Central memory CD8-positive, alpha-beta T cell (primary cell): ENCODE data around the gene CNTNAP2.

ENCODE experiments used
- ATAC-seq: fragments of 150-1000 bp; cut with Tn5 transposase; replicated peaks from 2 replicates; pipeline ENCODE4 v1.10.0; 2022; ENCODE audit warnings: mild to moderate bottlenecking, moderate FRiP score, moderate number of reproducible peaks; ENCODE audit not compliant: poor library complexity, severe bottlenecking; ENCODE audit errors: extremely low read depth
- DNase-seq, 2 donors: peaks; one replicate each; pipeline ENCODE4 v3.0.0; 2021; ENCODE audit warnings: low spot score in 2 of 2
- H3K27ac Mint-ChIP-seq: one replicate; pipeline ENCODE4 v1.8.0; 2022; ENCODE audit warnings: low read depth, mild to moderate bottlenecking, moderate library complexity, mixed read lengths
- H3K27me3 Mint-ChIP-seq: one replicate; pipeline ENCODE4 v1.8.0; 2022; ENCODE audit warnings: mixed read lengths
- H3K36me3 Mint-ChIP-seq: one replicate; pipeline ENCODE4 v1.8.0; 2022; ENCODE audit warnings: mild to moderate bottlenecking, moderate library complexity, mixed read lengths; ENCODE audit not compliant: insufficient read depth
- H3K4me1 Mint-ChIP-seq: one replicate; pipeline ENCODE4 v1.8.0; 2022; ENCODE audit warnings: mixed read lengths
- H3K4me3 Mint-ChIP-seq: one replicate; pipeline ENCODE4 v1.8.0; 2022; ENCODE audit warnings: mild to moderate bottlenecking, moderate library complexity, mixed read lengths
- H3K9me3 Mint-ChIP-seq: one replicate; pipeline ENCODE4 v1.8.0; 2022; ENCODE audit warnings: mixed read lengths

The CNTNAP2 gene

DNA sequence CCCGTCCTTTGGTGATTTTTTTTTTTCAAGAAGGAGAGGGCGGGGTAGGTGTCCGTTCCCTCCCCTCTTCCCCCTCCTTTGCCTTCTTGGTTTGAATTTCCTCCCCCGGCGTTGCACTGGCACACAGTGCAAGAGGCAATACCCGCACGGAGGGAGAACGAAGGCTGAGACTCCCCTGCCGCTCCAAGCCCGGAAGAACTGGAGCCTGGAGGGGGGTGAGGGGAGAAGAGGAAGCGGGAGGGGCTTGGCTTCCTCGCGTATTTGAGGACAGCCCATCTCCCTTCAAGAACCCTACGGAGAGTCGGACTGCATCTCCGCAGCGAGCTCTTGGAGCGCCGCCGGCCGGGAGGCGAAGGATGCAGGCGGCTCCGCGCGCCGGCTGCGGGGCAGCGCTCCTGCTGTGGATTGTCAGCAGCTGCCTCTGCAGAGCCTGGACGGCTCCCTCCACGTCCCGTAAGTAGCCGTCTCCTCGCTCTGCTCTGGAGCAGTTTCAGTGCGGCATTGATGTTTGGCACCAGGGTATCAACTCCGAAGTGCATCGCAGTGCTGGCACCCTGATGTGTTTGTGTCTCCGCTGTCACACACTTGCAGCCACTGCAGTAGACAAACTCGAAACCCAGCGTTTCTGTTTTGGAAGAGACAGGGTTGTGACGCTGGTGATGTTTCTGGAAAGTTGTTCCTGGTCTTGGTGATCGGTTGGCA, at the start of gene CNTNAP2:
Gene CNTNAP2 (plus strand): TSS at position 281 of the 702 bp plus-strand sequence. CDS start 76 bp downstream, at position 357.
- Mint-ChIP-seq H3K4me1 (no peaks in the 10 kb centered on the region), H3K9me3 (peaks cover 8% of the 10 kb centered on the region), H3K4me3 (no peak within 1 kb of the TSS), H3K27ac (no peak within 1 kb of the TSS), H3K36me3 (no peaks in the 10 kb centered on the region), H3K27me3 (peaks cover 12% of the 10 kb centered on the region)
- ATAC-seq = no peak
- no peak for DNase-seq

DNA sequence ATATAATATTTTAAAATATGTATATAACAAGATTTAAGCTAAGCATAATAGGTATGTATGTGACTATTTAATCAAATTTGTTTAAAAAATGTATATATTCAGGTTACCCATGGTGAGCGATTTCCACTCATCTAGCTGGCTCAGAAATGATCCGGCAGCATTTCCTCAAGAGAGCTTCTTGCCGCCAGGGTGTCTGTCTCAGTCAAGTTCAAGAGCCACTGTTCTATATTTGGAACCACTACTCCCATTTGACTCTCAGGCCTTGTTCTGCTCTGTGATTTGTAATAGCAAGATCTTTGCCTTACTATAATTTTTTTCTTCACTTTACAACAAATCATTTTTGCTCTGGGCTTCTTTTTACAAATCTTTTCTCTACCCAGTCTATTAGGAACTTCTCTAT, 48.7 kb upstream of the CNTNAP2 start:
- peaks cover 15% of the 10 kb centered on the region for H3K9me3 Mint-ChIP-seq
- no peaks in the 10 kb centered on the region for H3K27me3 Mint-ChIP-seq
- no peak overlapping the region for H3K4me3 Mint-ChIP-seq
- DNase-seq = no peak
- no peaks in the 10 kb centered on the region for H3K4me1 Mint-ChIP-seq
- no peak overlapping the region for H3K27ac Mint-ChIP-seq
- H3K36me3 Mint-ChIP-seq = no peaks in the 10 kb centered on the region
- no peak for ATAC-seq

DNA sequence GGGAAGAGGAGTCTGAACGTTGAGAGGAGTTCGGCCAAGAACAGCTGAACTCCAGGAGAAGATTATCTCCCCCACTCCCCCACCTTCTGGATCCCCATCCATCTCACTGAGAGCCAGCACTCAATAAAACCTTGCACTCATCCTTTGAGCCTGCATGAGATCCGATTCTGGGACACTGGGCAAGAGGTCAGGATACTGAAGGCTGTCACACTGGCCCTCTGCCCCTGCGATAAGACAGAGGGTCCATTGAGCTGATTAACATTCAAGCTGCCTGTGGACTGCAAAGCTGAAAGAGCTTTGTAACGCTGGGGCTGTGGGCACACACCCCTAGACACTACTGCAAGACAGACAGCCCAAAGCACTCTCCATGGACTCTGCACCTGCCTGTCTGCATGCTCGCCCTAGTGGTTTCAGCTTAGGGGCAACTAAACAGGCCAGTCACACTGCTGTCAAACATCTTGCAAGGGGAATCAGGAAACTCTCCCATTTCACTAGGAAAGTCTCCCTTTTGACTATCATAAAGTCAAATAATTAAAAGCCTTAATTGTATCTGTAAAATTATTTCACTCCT, 42.3 kb upstream of the CNTNAP2 start:
- Mint-ChIP-seq H3K9me3 (peaks cover 21% of the 10 kb centered on the region), H3K4me3 (no peak overlapping the region), H3K27ac (no peak overlapping the region), H3K36me3 (no peaks in the 10 kb centered on the region), H3K27me3 (no peaks in the 10 kb centered on the region), H3K4me1 (no peaks in the 10 kb centered on the region)
- ATAC-seq (no peak), DNase-seq (no peak)

DNA sequence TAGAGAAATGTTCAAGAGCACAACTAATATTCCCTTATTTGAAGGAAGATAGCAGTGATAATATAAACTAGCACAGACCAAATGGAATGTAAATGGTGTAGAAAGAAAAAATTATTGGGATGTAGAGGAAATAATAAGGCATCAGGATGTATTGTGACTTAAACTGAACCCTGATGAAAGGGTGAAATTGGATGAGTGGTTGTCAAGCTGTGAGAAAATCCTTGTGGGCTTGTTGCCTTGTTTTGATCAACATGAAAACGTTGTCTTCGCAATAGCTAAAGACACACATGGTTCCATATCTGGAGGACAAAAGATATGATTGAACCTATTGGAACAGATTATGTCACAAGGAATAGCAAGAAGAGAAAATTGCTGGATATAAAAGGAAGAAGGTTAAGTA, 40.3 kb upstream of the CNTNAP2 start:
- no peaks in the 10 kb centered on the region for H3K27me3 Mint-ChIP-seq
- no peaks in the 10 kb centered on the region for H3K4me1 Mint-ChIP-seq
- ATAC-seq = no peak
- no peak for DNase-seq
- H3K9me3 Mint-ChIP-seq = peaks cover 15% of the 10 kb centered on the region
- H3K36me3 Mint-ChIP-seq = no peaks in the 10 kb centered on the region
- H3K4me3 Mint-ChIP-seq = no peak overlapping the region
- no peak overlapping the region for H3K27ac Mint-ChIP-seq

DNA sequence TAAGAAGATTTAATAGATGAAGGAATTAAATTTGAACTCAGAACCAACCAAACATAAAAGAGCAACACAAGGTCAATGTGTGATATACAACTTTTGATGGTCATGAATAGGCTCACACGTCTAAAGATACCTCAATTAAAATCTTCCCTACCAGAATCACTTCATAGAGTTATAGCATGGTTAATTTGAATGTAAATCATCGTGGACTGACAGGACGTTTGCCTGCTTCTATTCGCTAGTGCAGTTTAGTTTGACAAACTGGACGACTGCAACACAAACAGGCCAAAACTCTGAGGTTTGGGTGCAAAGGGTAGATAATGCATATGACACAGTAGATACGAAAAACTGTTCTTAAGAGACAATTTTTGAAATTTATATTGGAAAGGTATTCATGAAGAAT, 32.5 kb upstream of the CNTNAP2 start:
- H3K27ac Mint-ChIP-seq = no peak overlapping the region
- no peaks in the 10 kb centered on the region for H3K36me3 Mint-ChIP-seq
- ATAC-seq (no peak), DNase-seq (no peak)
- no peak overlapping the region for H3K4me3 Mint-ChIP-seq
- H3K27me3 Mint-ChIP-seq = no peaks in the 10 kb centered on the region
- no peaks in the 10 kb centered on the region for H3K4me1 Mint-ChIP-seq
- H3K9me3 Mint-ChIP-seq = peaks cover 7% of the 10 kb centered on the region

DNA sequence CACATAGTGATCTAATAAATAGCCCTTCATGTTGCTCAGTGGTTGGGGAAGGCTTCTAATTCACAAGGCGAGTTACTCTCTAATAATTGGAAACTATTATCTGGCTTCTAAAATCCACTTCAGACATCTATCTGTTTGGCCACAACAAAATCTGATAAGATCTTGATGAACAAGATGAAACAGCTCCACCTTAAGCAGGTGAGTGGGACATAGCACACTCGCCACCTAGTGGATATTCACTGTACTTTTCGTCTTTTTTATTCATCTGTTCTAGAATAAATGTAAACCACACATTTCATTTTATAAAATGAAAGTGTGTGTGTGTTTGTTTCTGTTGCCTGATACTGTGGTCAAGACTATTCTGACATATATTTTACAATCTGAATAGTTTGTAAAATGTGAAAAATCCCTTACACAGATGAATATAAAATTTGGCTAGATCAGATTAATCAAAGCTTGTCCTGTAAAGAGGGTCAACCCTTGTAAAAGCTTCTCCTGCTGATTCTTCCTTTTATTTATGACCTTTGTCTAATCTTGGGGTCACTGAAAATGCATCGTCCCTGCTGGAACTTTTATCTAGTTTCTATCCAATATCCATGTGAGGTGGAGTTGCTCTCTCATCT, 26.5 kb upstream of the CNTNAP2 start:
- ATAC-seq = no peak
- Mint-ChIP-seq H3K27ac (no peak overlapping the region), H3K27me3 (no peaks in the 10 kb centered on the region), H3K4me1 (no peaks in the 10 kb centered on the region), H3K36me3 (no peaks in the 10 kb centered on the region), H3K4me3 (no peak overlapping the region), H3K9me3 (peaks cover 4% of the 10 kb centered on the region)
- DNase-seq = no peak

DNA sequence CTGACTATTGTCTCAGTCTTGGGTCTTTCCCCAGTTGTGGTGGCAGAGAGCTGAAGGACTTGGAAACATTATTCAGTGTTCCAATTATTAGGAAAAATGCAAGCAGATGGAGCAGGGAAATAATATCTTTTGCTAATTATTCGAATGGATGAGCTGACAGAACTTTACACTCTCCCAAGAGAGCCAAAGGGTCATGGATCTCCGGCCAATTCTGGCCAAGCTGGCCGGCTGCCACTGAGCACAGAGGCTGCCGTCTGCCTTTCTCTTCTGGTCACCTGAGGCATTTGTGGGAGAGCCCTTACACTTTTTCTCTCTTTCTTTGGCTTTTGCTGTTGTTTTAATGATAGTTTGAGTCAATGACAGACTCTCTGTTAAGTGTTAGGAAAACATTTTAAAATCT, 22.2 kb upstream of the CNTNAP2 start:
- Mint-ChIP-seq H3K4me3 (no peak overlapping the region), H3K27ac (no peak overlapping the region), H3K36me3 (no peaks in the 10 kb centered on the region), H3K27me3 (no peaks in the 10 kb centered on the region), H3K4me1 (no peaks in the 10 kb centered on the region), H3K9me3 (peaks cover 14% of the 10 kb centered on the region)
- no peak for ATAC-seq
- no peak for DNase-seq

DNA sequence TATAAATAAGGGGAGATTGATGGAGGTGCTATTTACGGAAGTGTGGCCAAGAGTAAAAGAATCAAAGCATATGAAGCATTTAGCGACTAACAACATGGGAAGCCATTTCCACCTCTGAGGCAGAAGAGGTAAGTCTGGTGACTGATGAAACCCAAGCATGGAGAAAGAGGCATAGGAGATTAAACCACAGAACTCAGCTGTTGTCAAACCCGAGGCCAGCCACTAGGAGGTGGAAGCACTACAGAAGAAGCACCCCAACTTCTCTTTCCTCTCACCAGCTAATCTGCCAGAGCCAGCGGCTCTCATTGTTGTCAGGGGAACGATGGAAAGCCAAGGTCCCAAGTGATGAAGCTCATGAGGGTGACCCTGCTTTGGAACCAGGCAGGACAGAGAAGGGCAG, 19.6 kb upstream of the CNTNAP2 start:
- ATAC-seq (no peak), DNase-seq (no peak)
- Mint-ChIP-seq H3K27me3 (no peaks in the 10 kb centered on the region), H3K9me3 (peaks cover 14% of the 10 kb centered on the region), H3K36me3 (no peaks in the 10 kb centered on the region), H3K4me3 (no peak overlapping the region), H3K4me1 (no peaks in the 10 kb centered on the region), H3K27ac (no peak overlapping the region)

DNA sequence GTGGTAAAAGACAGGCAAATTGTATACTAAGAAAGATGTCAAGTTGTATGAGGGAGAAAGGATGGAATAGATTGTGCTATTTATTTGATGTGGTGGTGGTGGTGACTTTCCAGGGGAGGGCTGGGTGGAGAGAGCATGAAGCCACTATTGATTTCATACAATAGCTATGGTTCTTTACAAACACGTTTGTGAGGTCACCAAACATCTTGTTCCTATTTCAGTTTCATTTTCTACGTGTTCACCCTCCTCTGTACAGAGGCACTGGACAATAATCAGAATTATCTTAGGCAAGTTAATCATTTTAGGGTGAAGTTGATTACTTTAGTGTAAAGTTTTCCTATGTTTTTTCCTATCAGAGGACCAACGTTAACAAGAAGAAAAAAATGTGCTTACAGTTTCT, 10.3 kb upstream of the CNTNAP2 start:
- Mint-ChIP-seq H3K27ac (no peak overlapping the region), H3K36me3 (peaks cover 2% of the 10 kb centered on the region), H3K27me3 (no peaks in the 10 kb centered on the region), H3K4me1 (no peaks in the 10 kb centered on the region), H3K9me3 (peaks cover 29% of the 10 kb centered on the region), H3K4me3 (no peak overlapping the region)
- no peak for ATAC-seq
- no peak for DNase-seq

DNA sequence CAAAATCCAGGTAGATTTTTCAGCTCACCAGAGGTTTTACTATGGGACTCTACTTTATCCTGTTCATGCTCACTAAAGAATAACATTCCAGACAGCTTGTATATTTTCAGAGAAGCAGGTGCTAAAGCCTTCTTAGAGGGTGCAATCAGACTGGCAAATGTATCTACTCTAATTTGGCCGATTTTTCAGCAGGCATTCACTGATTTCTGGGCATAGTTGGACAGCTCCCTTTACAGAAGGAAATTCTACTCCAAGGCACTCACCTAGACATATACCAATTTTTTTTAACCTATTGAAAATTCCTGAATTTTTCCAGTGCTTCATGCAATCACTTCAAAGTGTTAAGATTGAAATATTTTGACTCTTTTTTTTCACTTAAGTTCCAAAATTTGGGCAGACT, 3.8 kb upstream of the CNTNAP2 start:
- Mint-ChIP-seq H3K4me1 (no peaks in the 10 kb centered on the region), H3K4me3 (no peak overlapping the region), H3K27ac (no peak overlapping the region), H3K27me3 (peaks cover 12% of the 10 kb centered on the region), H3K36me3 (peaks cover 2% of the 10 kb centered on the region), H3K9me3 (peaks cover 20% of the 10 kb centered on the region)
- no peak for ATAC-seq
- no peak for DNase-seq

DNA sequence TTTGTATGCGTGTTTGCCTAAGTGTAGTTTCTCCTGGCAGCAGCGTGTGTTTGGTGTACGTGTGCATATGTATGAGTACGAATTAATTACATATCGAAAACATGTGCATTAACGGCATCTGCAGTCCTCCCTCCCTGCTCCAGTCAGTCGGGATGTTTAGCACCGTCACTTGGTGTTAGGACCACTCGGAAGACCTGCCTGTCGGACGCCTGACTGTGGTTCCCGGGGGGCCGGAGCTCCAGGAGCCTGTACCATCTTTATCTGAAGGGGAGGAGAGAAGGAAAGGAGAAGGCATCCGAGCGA, 1.1 kb upstream of the CNTNAP2 start:
- Mint-ChIP-seq H3K36me3 (peaks cover 2% of the 10 kb centered on the region), H3K4me3 (no peak overlapping the region), H3K27ac (no peak overlapping the region), H3K4me1 (no peaks in the 10 kb centered on the region), H3K27me3 (peaks cover 12% of the 10 kb centered on the region), H3K9me3 (peaks cover 12% of the 10 kb centered on the region)
- no peak for DNase-seq
- ATAC-seq = no peak

DNA sequence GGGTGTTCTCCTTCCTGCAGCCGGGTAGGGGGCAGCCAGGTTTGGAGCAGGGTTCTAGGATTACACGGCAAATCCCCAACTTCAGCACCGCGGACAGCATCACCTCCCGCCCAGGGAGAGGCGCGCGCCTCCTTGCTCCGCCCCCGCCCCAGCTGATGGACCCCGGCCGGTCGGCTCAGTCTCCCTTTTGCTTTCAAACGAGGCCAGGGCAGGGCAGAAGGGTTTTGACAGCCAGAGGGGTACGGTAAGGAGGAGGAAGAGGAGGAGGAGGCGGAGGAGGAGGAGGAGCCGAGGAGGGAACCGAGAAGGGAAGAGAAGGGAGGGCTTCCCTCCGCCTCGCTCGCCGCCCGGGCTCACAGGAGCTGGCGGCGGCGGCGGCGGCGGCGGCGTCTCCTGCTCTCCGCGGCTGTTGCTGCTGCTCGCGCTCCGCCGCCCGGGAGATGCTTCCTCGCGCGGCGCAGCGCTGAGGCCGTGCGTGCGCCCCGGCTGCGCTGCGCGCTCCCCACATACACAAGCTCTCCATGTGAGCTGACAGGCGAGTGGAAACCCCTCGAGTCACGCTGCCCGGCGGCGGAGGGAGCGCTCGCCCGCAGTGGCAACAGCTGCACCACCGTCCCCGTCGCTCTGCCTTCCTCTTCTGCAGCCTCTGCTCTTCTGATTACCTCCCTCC, 615 bp upstream of the CNTNAP2 start:
- ATAC-seq (no peak), DNase-seq (no peak)
- H3K27me3 Mint-ChIP-seq = peaks cover 12% of the 10 kb centered on the region
- no peaks in the 10 kb centered on the region for H3K36me3 Mint-ChIP-seq
- H3K27ac Mint-ChIP-seq = no peak overlapping the region
- H3K4me1 Mint-ChIP-seq = no peaks in the 10 kb centered on the region
- peaks cover 8% of the 10 kb centered on the region for H3K9me3 Mint-ChIP-seq
- H3K4me3 Mint-ChIP-seq = no peak overlapping the region

DNA sequence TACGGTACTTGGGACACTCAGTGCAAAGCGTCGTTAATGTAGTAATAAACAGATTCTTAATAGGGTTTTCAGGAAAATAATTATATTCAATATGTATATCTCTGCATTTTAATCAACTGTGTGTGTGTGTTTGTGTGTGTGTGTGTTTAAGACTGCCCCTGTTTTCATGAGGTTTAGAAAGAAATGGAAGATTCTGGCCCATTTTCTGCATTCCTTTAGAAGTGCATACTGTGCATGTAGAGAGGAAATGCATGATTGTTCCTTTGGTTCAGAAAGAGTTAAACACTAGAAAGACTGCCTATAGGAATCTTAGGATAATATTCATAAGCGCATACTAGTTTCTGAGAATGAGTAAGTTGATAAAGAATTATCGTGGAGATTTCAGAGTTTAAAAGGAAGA, 975 bp downstream of the CNTNAP2 start:
- Mint-ChIP-seq H3K9me3 (peaks cover 11% of the 10 kb centered on the region), H3K27me3 (peaks cover 12% of the 10 kb centered on the region), H3K4me3 (no peak overlapping the region), H3K36me3 (no peaks in the 10 kb centered on the region), H3K27ac (no peak overlapping the region), H3K4me1 (no peaks in the 10 kb centered on the region)
- ATAC-seq (no peak), DNase-seq (no peak)
